Measurements from ENCODE around the gene TFIP11. TPM values are rescaled to one million over a fixed set of nuclear protein-coding genes. Genes with fewer than 3 reads are reported as not detected.

The TFIP11 gene
- total RNA-seq, 1 experiment from 2014 or later = 29.8 TPM

- BruUV-seq (replicated peaks) = no TSS peak
- CTCF ChIA-PET = no interaction called here
Observed at GRCh38 chr22:26453216-26453615, 59.1 kb downstream of the TFIP11 start.

GRCh38 chr22:26452236-26453016 lies 59.8 kb downstream of the TFIP11 start:
- no peak overlapping the region for H3K27ac ChIP-seq (ENCODE audit: low read length)
- no TSS peak for BruUV-seq (replicated peaks)
- in situ Hi-C loops (cut with HindIII; ENCODE audit: low pct_unique_long_range_greater_than_20kb, low sequenced_read_pairs) = no loop called here
- DNase-seq (ENCODE audit: low read depth, low spot score) (no peak), ATAC-seq (no peak)
- H3K9me3 ChIP-seq (ENCODE audit: control insufficient read depth, insufficient read depth, low read depth, low read length) = no peaks in the 10 kb centered on the region
- POLR2A ChIA-PET = no interaction called here
- H3K27me3 ChIP-seq (ENCODE audit: control insufficient read depth, insufficient read depth, low read length) = no peaks in the 10 kb centered on the region
- intact Hi-C loops (cut with micrococcal nuclease; ENCODE audit: unreplicated experiment) = no loop called here
- H3K4me1 ChIP-seq (ENCODE audit: control insufficient read depth, insufficient read depth, low read length) = no peaks in the 10 kb centered on the region
- CTCF ChIA-PET = no interaction called here
- no peak for TF ChIP-seq POLR2AphosphoS5 (IDR thresholded peaks at IDR 0.05; ENCODE audit: low read depth, low read length)
- TF ChIP-seq SIN3A (IDR thresholded peaks at IDR 0.05; ENCODE audit: borderline replicate concordance, insufficient read depth, low read depth, low read length) = no peak
- TF ChIP-seq REST (IDR thresholded peaks at IDR 0.05; ENCODE audit: insufficient read depth in 1 of 2, low read depth in 2 of 2, low read length in 1 of 2) = no peak
- H3K4me3 ChIP-seq (ENCODE audit: low read depth in 2 of 2, low read length in 2 of 2) = no peak overlapping the region
- no peaks in the 10 kb centered on the region for H3K36me3 ChIP-seq (ENCODE audit: control insufficient read depth, insufficient read depth, low read length)

More at GRCh38 chr22:26453216-26453615, 59.1 kb downstream of the TFIP11 start:
- no peaks in the 10 kb centered on the region for H3K27me3 ChIP-seq (ENCODE audit: control insufficient read depth, insufficient read depth, low read length)
- no peak overlapping the region for H3K27ac ChIP-seq (ENCODE audit: low read length)
- intact Hi-C loops (cut with micrococcal nuclease; ENCODE audit: unreplicated experiment) (no loop called here), in situ Hi-C loops (cut with HindIII; ENCODE audit: low pct_unique_long_range_greater_than_20kb, low sequenced_read_pairs) (no loop called here)
- no peaks in the 10 kb centered on the region for H3K4me1 ChIP-seq (ENCODE audit: control insufficient read depth, insufficient read depth, low read length)
- no peaks in the 10 kb centered on the region for H3K9me3 ChIP-seq (ENCODE audit: control insufficient read depth, insufficient read depth, low read depth, low read length)
- H3K36me3 ChIP-seq (ENCODE audit: control insufficient read depth, insufficient read depth, low read length) = no peaks in the 10 kb centered on the region
- ATAC-seq (no peak), DNase-seq (ENCODE audit: low read depth, low spot score) (no peak)
- no peak for TF ChIP-seq REST (IDR thresholded peaks at IDR 0.05; ENCODE audit: insufficient read depth in 1 of 2, low read depth in 2 of 2, low read length in 1 of 2)
- TF ChIP-seq POLR2AphosphoS5 (IDR thresholded peaks at IDR 0.05; ENCODE audit: low read depth, low read length) = no peak
- TF ChIP-seq SIN3A (IDR thresholded peaks at IDR 0.05; ENCODE audit: borderline replicate concordance, insufficient read depth, low read depth, low read length) = no peak
- no peak for TF ChIP-seq CTCF (IDR thresholded peaks at IDR 0.05)
- TF ChIP-seq TCF7L2 (IDR thresholded peaks at IDR 0.05; ENCODE audit: low read depth, low read length) = no peak
- POLR2A ChIA-PET = interaction anchor here (0.6 kb wide), 1 partner anchor 39 kb away, joined by 3 read pairs; no protein-coding TSS in a partner anchor
- no peak overlapping the region for H3K4me3 ChIP-seq (ENCODE audit: low read depth in 2 of 2, low read length in 2 of 2)
